Measurements from ENCODE around the gene METTL26.

METTL26 gene

DNA sequence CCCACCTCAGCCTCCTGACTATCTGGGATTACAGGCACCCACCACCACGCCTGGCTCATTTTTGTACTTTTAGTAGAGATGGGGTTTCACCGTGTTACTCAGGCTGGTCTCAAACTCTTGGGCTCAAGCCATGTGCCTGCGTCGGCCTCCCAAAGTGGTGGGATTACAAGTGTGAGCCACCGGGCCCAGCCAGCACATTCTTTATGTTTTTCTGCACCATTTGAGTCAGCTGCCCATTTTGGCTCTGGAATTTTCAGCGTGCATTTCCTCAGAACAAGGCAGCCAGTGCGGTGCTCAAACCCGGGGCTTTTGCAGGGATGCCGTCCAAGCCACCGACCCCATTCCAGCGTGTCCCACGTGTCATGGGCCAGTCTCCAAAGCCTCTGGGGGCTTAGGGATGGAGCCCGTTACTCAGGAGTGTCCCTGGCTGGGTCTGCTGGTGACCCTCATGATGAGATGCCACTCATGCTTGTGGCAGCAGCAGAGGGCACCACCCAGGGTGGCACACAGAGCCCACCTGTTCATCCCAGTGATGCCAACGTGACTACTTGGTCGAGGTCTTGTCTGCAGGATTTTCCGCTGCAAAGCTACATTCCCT lies 50.0 kb downstream of the METTL26 start:
- DNase-seq, result no peak

DNA sequence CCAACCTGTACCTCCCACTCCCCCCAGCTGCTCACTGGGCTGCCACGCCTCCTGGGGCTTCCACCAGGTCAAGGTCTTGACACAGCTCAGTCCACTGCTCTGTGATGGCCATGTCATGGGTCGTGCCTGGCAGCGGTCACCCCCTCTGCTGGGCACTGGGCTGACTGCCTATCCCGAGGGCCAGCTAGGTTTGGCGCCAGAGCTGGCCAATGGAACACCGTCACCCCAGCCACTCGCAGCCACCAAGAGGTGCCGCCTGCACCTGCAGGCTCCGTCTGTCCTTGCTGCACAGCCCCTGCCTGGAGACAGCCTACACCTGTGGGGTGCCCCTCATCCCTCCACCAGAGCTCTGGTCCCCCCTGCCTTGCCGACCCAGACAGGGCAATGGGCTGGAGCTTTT lies 50.8 kb downstream of the METTL26 start:
- no peak for DNase-seq
